ENCODE results near the gene SH3RF2.

The SH3RF2 gene

DNA sequence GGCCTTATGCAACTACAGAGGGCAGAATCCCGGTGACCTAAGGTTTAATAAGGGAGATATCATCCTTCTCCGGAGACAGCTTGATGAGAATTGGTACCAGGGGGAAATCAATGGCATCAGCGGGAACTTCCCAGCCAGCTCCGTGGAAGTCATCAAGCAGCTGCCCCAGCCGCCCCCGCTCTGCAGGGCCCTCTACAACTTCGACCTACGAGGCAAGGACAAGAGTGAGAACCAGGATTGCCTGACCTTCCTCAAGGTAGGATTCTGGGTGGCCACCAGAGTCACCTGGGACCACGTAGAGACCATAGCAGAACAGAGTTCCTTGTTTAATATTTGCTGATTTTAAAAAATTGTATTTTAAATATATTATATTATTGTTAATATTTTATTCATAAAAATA lies 63.7 kb downstream of the SH3RF2 start:
- Histone ChIP-seq H3K36me3 (replicated peaks; ENCODE audit: insufficient read depth, low read length) (no peaks in the 10 kb centered on the region), H3K4me2 (ENCODE audit: low read depth, low read length) (no peak overlapping the region), H3K4me3 (ENCODE audit: low read length) (no peak overlapping the region), H3K9me2 (replicated peaks; ENCODE audit: insufficient read depth, low read length) (no peaks in the 10 kb centered on the region), H4K20me1 (ENCODE audit: insufficient read depth, low read length) (no peaks in the 10 kb centered on the region), H3K9ac (ENCODE audit: low read length) (no peak overlapping the region), H2AFZ (ENCODE audit: low read length) (no peak overlapping the region), H3F3A (ENCODE audit: insufficient read depth, low read length) (no peaks in the 10 kb centered on the region), H3K27me3 (replicated peaks; ENCODE audit: insufficient read depth, low read length) (no peaks in the 10 kb centered on the region), H3K9me3 (replicated peaks; ENCODE audit: insufficient read depth, low read length) (no peaks in the 10 kb centered on the region), H3K4me1 (ENCODE audit: low read length) (no peaks in the 10 kb centered on the region), H3K27ac (ENCODE audit: low read length) (no peak overlapping the region), H3K79me2 (ENCODE audit: low read length) (no peaks in the 10 kb centered on the region)
- no peak for DNase-seq
- TF ChIP-seq, protein P1, sequence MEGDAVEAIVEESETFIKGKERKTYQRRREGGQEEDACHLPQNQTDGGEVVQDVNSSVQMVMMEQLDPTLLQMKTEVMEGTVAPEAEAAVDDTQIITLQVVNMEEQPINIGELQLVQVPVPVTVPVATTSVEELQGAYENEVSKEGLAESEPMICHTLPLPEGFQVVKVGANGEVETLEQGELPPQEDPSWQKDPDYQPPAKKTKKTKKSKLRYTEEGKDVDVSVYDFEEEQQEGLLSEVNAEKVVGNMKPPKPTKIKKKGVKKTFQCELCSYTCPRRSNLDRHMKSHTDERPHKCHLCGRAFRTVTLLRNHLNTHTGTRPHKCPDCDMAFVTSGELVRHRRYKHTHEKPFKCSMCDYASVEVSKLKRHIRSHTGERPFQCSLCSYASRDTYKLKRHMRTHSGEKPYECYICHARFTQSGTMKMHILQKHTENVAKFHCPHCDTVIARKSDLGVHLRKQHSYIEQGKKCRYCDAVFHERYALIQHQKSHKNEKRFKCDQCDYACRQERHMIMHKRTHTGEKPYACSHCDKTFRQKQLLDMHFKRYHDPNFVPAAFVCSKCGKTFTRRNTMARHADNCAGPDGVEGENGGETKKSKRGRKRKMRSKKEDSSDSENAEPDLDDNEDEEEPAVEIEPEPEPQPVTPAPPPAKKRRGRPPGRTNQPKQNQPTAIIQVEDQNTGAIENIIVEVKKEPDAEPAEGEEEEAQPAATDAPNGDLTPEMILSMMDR (IDR thresholded peaks at IDR 0.05; ENCODE audit: low read length), result no peak
- no peak for TF ChIP-seq EZH2phosphoT487 (IDR thresholded peaks at IDR 0.05; ENCODE audit: low read length)

DNA sequence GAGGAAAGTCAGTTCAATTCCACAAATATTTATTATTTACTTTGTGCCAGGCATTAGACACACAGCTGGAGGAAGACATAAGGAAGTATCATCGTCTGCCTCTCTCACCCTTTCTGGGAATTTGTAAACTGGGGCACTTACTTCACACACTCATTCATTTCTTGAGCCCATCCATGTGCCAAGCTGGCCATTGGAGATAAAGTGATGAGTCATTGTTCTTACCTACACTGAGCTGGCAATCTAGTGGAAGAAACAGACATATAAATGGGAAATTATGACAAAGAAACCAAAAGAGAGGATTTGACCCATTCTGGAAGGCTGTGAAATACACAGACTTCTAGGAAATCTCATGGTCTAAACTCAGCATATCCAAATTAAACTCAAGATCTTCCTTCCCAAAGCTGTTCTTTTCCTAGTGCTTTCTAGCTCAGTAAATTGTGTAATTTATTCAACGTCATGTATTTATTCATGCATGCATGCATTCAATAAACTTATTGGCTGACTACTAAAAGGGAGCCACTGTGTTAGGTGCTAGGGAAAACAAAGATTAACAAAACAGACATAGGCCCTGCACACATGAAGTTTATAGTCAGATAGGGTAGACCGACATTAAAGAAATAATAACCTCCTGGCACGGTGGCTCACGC lies 65.3 kb downstream of the SH3RF2 start:
- TF ChIP-seq EZH2phosphoT487 (IDR thresholded peaks at IDR 0.05; ENCODE audit: low read length) (no peak), EZH2 (optimal IDR thresholded peaks at IDR 0.05; ENCODE audit: low read depth, low read length) (no peak)
- TF ChIP-seq, protein P1 (IDR thresholded peaks at IDR 0.05; ENCODE audit: low read length), result no peak
- no peak for DNase-seq
- no peaks in the 10 kb centered on the region for H3K27me3 ChIP-seq (replicated peaks; ENCODE audit: insufficient read depth, low read length)
- no peaks in the 10 kb centered on the region for H3K9me3 ChIP-seq (replicated peaks; ENCODE audit: insufficient read depth, low read length)
- no peak overlapping the region for H3K9ac ChIP-seq (ENCODE audit: low read length)
- H3K36me3 ChIP-seq (replicated peaks; ENCODE audit: insufficient read depth, low read length), result no peaks in the 10 kb centered on the region
- H3K79me2 ChIP-seq (ENCODE audit: low read length), result no peaks in the 10 kb centered on the region
- H4K20me1 ChIP-seq (ENCODE audit: insufficient read depth, low read length), result no peaks in the 10 kb centered on the region
- no peak overlapping the region for H3K4me3 ChIP-seq (ENCODE audit: low read length)
- no peaks in the 10 kb centered on the region for H3F3A ChIP-seq (ENCODE audit: insufficient read depth, low read length)
- no peak overlapping the region for H2AFZ ChIP-seq (ENCODE audit: low read length)
- H3K4me2 ChIP-seq (ENCODE audit: low read depth, low read length), result no peak overlapping the region
- no peaks in the 10 kb centered on the region for H3K9me2 ChIP-seq (replicated peaks; ENCODE audit: insufficient read depth, low read length)
- no peaks in the 10 kb centered on the region for H3K4me1 ChIP-seq (ENCODE audit: low read length)
- no peak overlapping the region for H3K27ac ChIP-seq (ENCODE audit: low read length)

DNA sequence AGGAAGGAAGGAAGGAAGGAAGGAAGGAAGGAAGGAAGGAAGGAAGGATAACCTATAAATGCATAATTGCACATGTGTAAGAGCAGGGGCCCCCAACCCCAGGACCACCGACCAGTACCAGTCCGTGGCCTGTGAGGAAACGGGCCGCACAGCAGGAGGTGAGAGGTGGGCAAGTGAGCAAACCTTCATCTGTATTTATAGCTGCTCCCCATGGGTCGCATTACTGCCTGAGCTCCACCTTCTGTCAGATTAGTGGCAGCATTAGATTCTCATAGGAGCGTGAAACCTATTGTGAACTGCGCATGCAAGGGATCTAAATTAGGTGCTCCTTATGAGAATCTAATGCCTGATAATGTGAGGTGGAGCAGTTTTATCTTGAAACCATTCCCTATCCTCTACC lies 66.1 kb downstream of the SH3RF2 start:
- no peak overlapping the region for H3K4me2 ChIP-seq (ENCODE audit: low read depth, low read length)
- H3K9ac ChIP-seq (ENCODE audit: low read length), result no peak overlapping the region
- no peaks in the 10 kb centered on the region for H3K27me3 ChIP-seq (replicated peaks; ENCODE audit: insufficient read depth, low read length)
- H3K4me3 ChIP-seq (ENCODE audit: low read length), result no peak overlapping the region
- H3K79me2 ChIP-seq (ENCODE audit: low read length), result no peaks in the 10 kb centered on the region
- no peak for DNase-seq
- H3K9me3 ChIP-seq (replicated peaks; ENCODE audit: insufficient read depth, low read length), result no peaks in the 10 kb centered on the region
- H3F3A ChIP-seq (ENCODE audit: insufficient read depth, low read length), result no peaks in the 10 kb centered on the region
- H3K9me2 ChIP-seq (replicated peaks; ENCODE audit: insufficient read depth, low read length), result no peaks in the 10 kb centered on the region
- no peak for TF ChIP-seq EZH2 (optimal IDR thresholded peaks at IDR 0.05; ENCODE audit: low read depth, low read length)
- no peak for TF ChIP-seq EZH2phosphoT487 (IDR thresholded peaks at IDR 0.05; ENCODE audit: low read length)
- TF ChIP-seq, protein P1 (IDR thresholded peaks at IDR 0.05; ENCODE audit: low read length), result no peak
- H3K4me1 ChIP-seq (ENCODE audit: low read length), result no peaks in the 10 kb centered on the region
- no peak overlapping the region for H3K27ac ChIP-seq (ENCODE audit: low read length)
- no peaks in the 10 kb centered on the region for H4K20me1 ChIP-seq (ENCODE audit: insufficient read depth, low read length)
- no peaks in the 10 kb centered on the region for H3K36me3 ChIP-seq (replicated peaks; ENCODE audit: insufficient read depth, low read length)
- H2AFZ ChIP-seq (ENCODE audit: low read length), result no peak overlapping the region
